NOMO-1 treated with DMSO at 0.1 percent for 48 hours (cell line): Measurements from ENCODE around the gene SNX19.
"Not testable (repeated sequence)": the region's sequence is repeated elsewhere in the genome, so short reads cannot be mapped to it uniquely, and the experiment has no call there.

Source experiments
- DNase-seq: peaks from one replicate; lab custom pipeline; 2025; ENCODE audit not compliant: unreplicated experiment; lab: John Stamatoyannopoulos, UW

SNX19 gene

GRCh38 chr11:130872981-130873380, 43.3 kb downstream of the SNX19 start:
- DNase-seq = no peak

- no peak for DNase-seq
These were observed 43.8 kb downstream of the SNX19 start for GRCh38 chr11:130872513-130872912.

- no peak for DNase-seq
These were observed 44.2 kb downstream of the SNX19 start for GRCh38 chr11:130872102-130872501.

- DNase-seq = no peak
These were observed 44.7 kb downstream of the SNX19 start for GRCh38 chr11:130871616-130872015.

GRCh38 chr11:130868721-130869390, 47.4 kb downstream of the SNX19 start:
- no peak for DNase-seq

- no peak for DNase-seq
These were observed 48.1 kb downstream of the SNX19 start for GRCh38 chr11:130868086-130868710.

GRCh38 chr11:130866831-130867230, 49.4 kb downstream of the SNX19 start:
- no peak for DNase-seq

- no peak for DNase-seq
These were observed 50.5 kb downstream of the SNX19 start for GRCh38 chr11:130865774-130866114.

- no peak for DNase-seq
These were observed 51.0 kb downstream of the SNX19 start for GRCh38 chr11:130865091-130865773.

- DNase-seq = peak; percentile 74
These were observed 54.1 kb downstream of the SNX19 start for GRCh38 chr11:130861902-130862860.

GRCh38 chr11:130861283-130861682, 55.0 kb downstream of the SNX19 start:
- no peak for DNase-seq

GRCh38 chr11:130859886-130860285, 56.4 kb downstream of the SNX19 start:
- no peak for DNase-seq

GRCh38 chr11:130858215-130858614, 58.1 kb downstream of the SNX19 start:
- DNase-seq = no peak

- not testable (repeated sequence) for DNase-seq
These were observed 60.6 kb downstream of the SNX19 start for GRCh38 chr11:130855707-130856106.

GRCh38 chr11:130854483-130854882, 61.8 kb downstream of the SNX19 start:
- no peak for DNase-seq

GRCh38 chr11:130852589-130852988, 63.7 kb downstream of the SNX19 start:
- no peak for DNase-seq

- no peak for DNase-seq
These were observed 65.9 kb downstream of the SNX19 start for GRCh38 chr11:130850185-130850944.

- no peak for DNase-seq
These were observed 67.1 kb downstream of the SNX19 start for GRCh38 chr11:130849215-130849568.

- DNase-seq = no peak
These were observed 67.7 kb downstream of the SNX19 start for GRCh38 chr11:130848361-130849214.

GRCh38 chr11:130847517-130847916, 68.8 kb downstream of the SNX19 start:
- DNase-seq = no peak
